HFFc6 (cell line): ENCODE data around the gene OR4D2. TPM values are rescaled to one million over a fixed set of nuclear protein-coding genes. Genes with fewer than 3 reads are reported as not detected.

Experiments
- DNase-seq: peaks from one replicate; pipeline ENCODE4 v3.0.0-alpha.2; 2018
- H3K27ac Mint-ChIP-seq: 2 replicates; pipeline ENCODE4 v1.8.0; 2020; ENCODE audit warnings: mild to moderate bottlenecking, mixed read lengths
- H3K27me3 Mint-ChIP-seq: 2 replicates; pipeline ENCODE4 v1.8.0; 2021; ENCODE audit warnings: mild to moderate bottlenecking, moderate library complexity, mixed read lengths; ENCODE audit not compliant: insufficient read depth
- H3K36me3 Mint-ChIP-seq: 2 replicates; pipeline ENCODE4 v1.8.0; 2021; ENCODE audit warnings: low read depth, mixed read lengths
- H3K4me1 Mint-ChIP-seq: 2 replicates; pipeline ENCODE4 v1.8.0; 2020; ENCODE audit warnings: low read depth, mixed read lengths
- H3K4me3 Mint-ChIP-seq: 2 replicates; pipeline ENCODE4 v1.8.0; 2020; ENCODE audit warnings: mild to moderate bottlenecking, moderate library complexity, mixed read lengths
- H3K9me3 Mint-ChIP-seq: 2 replicates; pipeline ENCODE4 v1.8.0; 2020; ENCODE audit warnings: mild to moderate bottlenecking, mixed read lengths
- CTCF ChIP-seq: fragments of 200-600 bp; sonication (generic); IDR thresholded peaks from 2 replicates; pipeline ENCODE4 v1.5.0; 2021; ENCODE audit warnings: antibody characterized with exemption, mild to moderate bottlenecking
- long read RNA-seq: library from polyadenylated mRNA; unstranded; transcript quantifications from one replicate; pipeline ENCODE4 v2.0.0, GENCODE V29; 2019
- total RNA-seq, 6 experiments: library from RNA; stranded (reverse); fragmentation: NEBNext Ultra II Directional; extraction: Animal tissue kit (Norgen Biotek cat#: 25700); gene quantifications; 2 replicates in 1 of 6; 3 replicates in 5 of 6; pipeline ENCODE4 v1.2.3, GENCODE V29; 2021

The OR4D2 gene
- not detected for total RNA-seq
- long read RNA-seq = 0 reads

DNA sequence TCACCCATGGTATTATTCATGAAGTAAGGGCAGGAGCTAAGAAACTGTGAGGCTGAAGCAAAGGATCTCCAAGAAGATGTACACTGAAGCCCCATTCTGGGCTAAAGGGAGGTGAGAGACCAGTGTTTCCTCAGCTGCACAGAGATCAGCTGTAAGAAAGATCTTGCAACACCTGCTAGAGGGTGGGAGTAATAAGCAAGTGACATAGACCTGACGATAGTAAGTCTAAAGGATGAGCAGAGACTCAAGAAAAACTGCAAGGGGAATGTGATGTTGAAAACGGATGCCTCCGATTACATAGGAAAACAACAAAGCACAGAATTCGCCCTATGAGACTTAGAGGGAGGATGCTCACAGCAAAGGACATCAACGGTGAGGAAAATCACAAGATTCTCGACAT is at the start of gene OR4D2:
TSS of gene OR4D2 (plus strand) at position 301 of the 400 bp plus-strand sequence. CDS start 2,674 bp downstream, outside the sequence.
- H3K9me3 Mint-ChIP-seq = no peaks in the 10 kb centered on the region
- peaks cover 21% of the 10 kb centered on the region for H3K27me3 Mint-ChIP-seq
- no peaks in the 10 kb centered on the region for H3K36me3 Mint-ChIP-seq
- H3K4me3 Mint-ChIP-seq = no peak within 1 kb of the TSS
- no peak for TF ChIP-seq CTCF
- no peaks in the 10 kb centered on the region for H3K4me1 Mint-ChIP-seq
- H3K27ac Mint-ChIP-seq = no peak within 1 kb of the TSS
- DNase-seq = no peak

DNA sequence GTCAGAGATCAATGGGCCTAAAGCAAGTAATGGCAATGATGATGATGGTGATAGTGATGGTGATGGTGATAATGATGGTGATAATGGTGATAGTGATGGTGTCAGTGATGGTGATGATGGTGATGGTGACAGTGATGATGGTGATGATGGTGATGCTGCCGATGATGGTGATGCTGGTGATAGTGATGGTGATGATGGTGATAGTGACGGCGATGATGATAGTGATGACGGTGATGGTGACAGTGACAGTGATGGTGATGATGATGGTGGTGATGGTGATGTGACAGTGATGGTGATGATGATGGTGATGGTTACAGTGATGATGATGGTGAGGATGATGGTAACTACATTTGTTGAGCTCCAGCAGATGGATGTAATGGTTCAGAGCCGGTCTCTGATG is 49.4 kb upstream of the OR4D2 start:
- Mint-ChIP-seq H3K36me3 (no peaks in the 10 kb centered on the region), H3K27ac (no peak overlapping the region), H3K4me3 (no peak overlapping the region), H3K9me3 (no peaks in the 10 kb centered on the region), H3K4me1 (no peaks in the 10 kb centered on the region), H3K27me3 (peaks cover 14% of the 10 kb centered on the region)
- no peak for DNase-seq
- TF ChIP-seq CTCF = no peak

- Mint-ChIP-seq H3K36me3 (no peaks in the 10 kb centered on the region), H3K27ac (no peak overlapping the region), H3K4me1 (no peaks in the 10 kb centered on the region), H3K27me3 (peaks cover 8% of the 10 kb centered on the region), H3K9me3 (no peaks in the 10 kb centered on the region), H3K4me3 (no peak overlapping the region)
- DNase-seq = no peak
- TF ChIP-seq CTCF = no peak
These were observed 47.3 kb upstream of the OR4D2 start for GRCh38 chr17:58119491-58119890.

DNA sequence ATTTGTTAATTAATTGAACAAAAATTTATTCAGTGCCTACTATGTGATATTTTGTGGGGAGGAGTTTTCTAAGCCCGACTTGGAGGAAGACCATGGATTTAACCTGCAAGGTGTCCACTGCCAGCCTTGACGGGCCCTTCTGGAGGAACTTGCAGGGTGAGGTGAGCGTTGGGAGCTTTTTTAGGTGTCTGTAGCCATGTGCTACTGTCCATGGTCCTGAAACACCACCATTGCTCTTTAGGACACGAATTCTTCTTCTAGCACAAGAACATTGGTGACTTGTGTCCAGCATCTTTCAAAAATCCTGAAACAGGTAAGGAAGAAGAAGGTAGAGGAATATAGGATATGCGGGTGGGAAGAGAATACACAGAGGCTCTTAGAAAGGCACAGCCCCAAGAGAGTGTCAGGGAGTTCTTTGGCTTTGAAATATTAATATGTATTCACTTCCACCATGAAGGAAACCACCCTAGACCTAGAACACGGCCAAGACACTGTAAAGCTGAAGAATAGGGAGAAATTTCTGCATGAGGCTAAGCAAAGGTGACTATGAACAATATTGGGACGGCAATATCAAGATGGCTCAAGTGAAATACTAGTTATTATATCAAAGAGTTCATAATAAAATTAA is 46.5 kb upstream of the OR4D2 start:
- Mint-ChIP-seq H3K36me3 (no peaks in the 10 kb centered on the region), H3K4me3 (no peak overlapping the region), H3K27me3 (peaks cover 8% of the 10 kb centered on the region), H3K9me3 (no peaks in the 10 kb centered on the region), H3K27ac (no peak overlapping the region), H3K4me1 (no peaks in the 10 kb centered on the region)
- DNase-seq = peak; percentile 24
- TF ChIP-seq CTCF = no peak

DNA sequence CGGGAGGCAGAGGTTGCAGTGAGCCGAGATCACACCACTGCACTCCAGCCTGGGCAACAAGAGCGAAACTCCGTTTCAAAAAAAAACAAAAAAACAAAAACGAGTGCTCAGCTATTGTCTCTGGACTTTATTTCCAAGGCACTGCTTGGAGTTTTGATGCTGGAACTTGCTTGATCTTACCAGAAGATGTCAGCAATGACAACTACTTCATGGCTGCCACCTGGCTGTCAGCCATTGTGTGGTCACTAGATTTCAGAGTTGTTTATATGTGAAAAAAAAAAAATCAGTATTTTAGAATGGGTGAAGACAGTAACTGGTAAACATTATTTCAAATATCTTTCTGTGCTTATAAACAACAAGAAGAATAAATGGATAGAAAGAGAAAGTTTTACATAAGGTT is 44.9 kb upstream of the OR4D2 start:
- Mint-ChIP-seq H3K27ac (no peak overlapping the region), H3K27me3 (peaks cover 7% of the 10 kb centered on the region; the same call in 1 of the 2 replicates), H3K9me3 (no peaks in the 10 kb centered on the region), H3K4me3 (no peak overlapping the region), H3K36me3 (no peaks in the 10 kb centered on the region), H3K4me1 (no peaks in the 10 kb centered on the region)
- DNase-seq = peak; percentile 57
- TF ChIP-seq CTCF = peak; percentile 65
